PC-3 (cell line): ENCODE results near the gene IL6ST. TPM values are rescaled to one million over a fixed set of nuclear protein-coding genes. Genes with fewer than 3 reads are reported as not detected.

Source experiments
- ATAC-seq: fragments of 200-7000 bp; cut with Tn5 transposase; 2 replicates; pipeline ENCODE4 v1.9.1; 2020; ENCODE audit warnings: mild to moderate bottlenecking, moderate library complexity
- BruUV-seq: library from RNA; stranded (reverse); fragments of 400-500 nt; replicated peaks from 2 replicates; lab custom pipeline; 2021; lab: Mats Ljungman, UMichigan
- CTCF ChIA-PET: fragments of 300-600 bp; sonication (Branson Sonifier 250); formaldehyde crosslinking; loops from one replicate; lab custom pipeline; 2022; ENCODE audit warnings: antibody characterized with exemption; lab: Charles Lee
- POLR2A ChIA-PET: fragments of 300-600 bp; sonication (Branson Sonifier 250); formaldehyde crosslinking; loops from one replicate; lab custom pipeline; 2022; ENCODE audit warnings: antibody characterized with exemption; ENCODE audit not compliant: unreplicated experiment; lab: Charles Lee
- DNase-seq: peaks from one replicate; pipeline ENCODE4 v3.0.0-alpha.2; 2015
- H2AFZ ChIP-seq: fragments of 300-600 bp; sonication (generic); 2 replicates; pipeline ENCODE4 v1.6.0; 2016; ENCODE audit warnings: antibody characterized with exemption, low read length
- H3F3A ChIP-seq: fragments of 300-600 bp; sonication (generic); one replicate; pipeline ENCODE4 v1.6.0; 2017; ENCODE audit warnings: antibody characterized with exemption, low read length, control low read depth, mild to moderate bottlenecking; ENCODE audit not compliant: unreplicated experiment
- H3K27ac ChIP-seq: fragments of 300-600 bp; sonication (generic); 2 replicates; pipeline ENCODE4 v1.5.1; 2016; ENCODE audit warnings: mild to moderate bottlenecking, low read length
- H3K27me3 ChIP-seq: fragments of 300-600 bp; sonication (generic); 2 replicates; pipeline ENCODE4 v1.6.1; 2016; ENCODE audit warnings: low read length, mixed read lengths
- H3K36me3 ChIP-seq: fragments of 300-600 bp; sonication (generic); 2 replicates; pipeline ENCODE4 v1.6.1; 2016; ENCODE audit warnings: low read depth, mixed run types, low read length, mixed read lengths
- H3K4me1 ChIP-seq: fragments of 300-600 bp; sonication (generic); 2 replicates; pipeline ENCODE4 v1.5.1; 2016; ENCODE audit warnings: low read length; ENCODE audit not compliant: insufficient read depth
- H3K4me2 ChIP-seq: fragments of 300-600 bp; sonication (generic); 2 replicates; pipeline ENCODE4 v1.6.0; 2016; ENCODE audit warnings: low read length
- H3K4me3 ChIP-seq: fragments of 300-600 bp; sonication (generic); 2 replicates; pipeline ENCODE4 v1.5.1; 2016; ENCODE audit warnings: mild to moderate bottlenecking, low read length, mixed read lengths
- H3K79me2 ChIP-seq: fragments of 300-600 bp; sonication (generic); 2 replicates; pipeline ENCODE4 v1.6.1; 2017; ENCODE audit warnings: low read length, mixed read lengths
- H3K9ac ChIP-seq: fragments of 300-600 bp; sonication (generic); 2 replicates; pipeline ENCODE4 v1.6.0; 2016; ENCODE audit warnings: mild to moderate bottlenecking, low read length
- H3K9me2 ChIP-seq: fragments of 300-600 bp; sonication (generic); replicated peaks from 2 replicates; pipeline ENCODE4 v1.6.1; 2016; ENCODE audit warnings: mixed run types, low read length, mixed read lengths
- H3K9me3 ChIP-seq: fragments of 300-600 bp; sonication (generic); 2 replicates; pipeline ENCODE4 v1.6.1; 2016; ENCODE audit warnings: low read length, mixed read lengths
- H4K20me1 ChIP-seq: fragments of 300-600 bp; sonication (generic); 2 replicates; pipeline ENCODE4 v1.6.1; 2016; ENCODE audit warnings: low read length, mixed read lengths
- EZH2 ChIP-seq: fragments of 300-600 bp; sonication (generic); IDR thresholded peaks from one replicate; pipeline ENCODE4 v1.6.1; 2017; ENCODE audit warnings: antibody characterized with exemption, mild to moderate bottlenecking, low read length; ENCODE audit not compliant: unreplicated experiment
- EZH2phosphoT487 ChIP-seq: fragments of 300-600 bp; sonication (generic); IDR thresholded peaks from 2 replicates; pipeline ENCODE4 v1.6.1; 2018; ENCODE audit warnings: mild to moderate bottlenecking, antibody characterized with exemption, low read length, borderline replicate concordance
- intact Hi-C: fragments of 100-400 bp; cut with micrococcal nuclease; formaldehyde crosslinking; loops from 2 replicates; pipeline ENCODE4 v1.9.0; 2023
- total RNA-seq: library from RNA; depleted of rRNA; stranded (reverse); fragments of >200 nt; gene quantifications from 2 replicates; pipeline ENCODE4 v1.2.3, GENCODE V29; 2014
- TF ChIP-seq, protein P1 (sequence below): fragments of 300-600 bp; sonication (generic); conservative IDR thresholded peaks from 2 replicates; pipeline ENCODE4 v1.5.1; 2017; ENCODE audit warnings: antibody characterized with exemption, low read depth, mild to moderate bottlenecking, low read length

The IL6ST gene
- total RNA-seq, 1 experiment from 2014 or later = 28.0 TPM

DNA sequence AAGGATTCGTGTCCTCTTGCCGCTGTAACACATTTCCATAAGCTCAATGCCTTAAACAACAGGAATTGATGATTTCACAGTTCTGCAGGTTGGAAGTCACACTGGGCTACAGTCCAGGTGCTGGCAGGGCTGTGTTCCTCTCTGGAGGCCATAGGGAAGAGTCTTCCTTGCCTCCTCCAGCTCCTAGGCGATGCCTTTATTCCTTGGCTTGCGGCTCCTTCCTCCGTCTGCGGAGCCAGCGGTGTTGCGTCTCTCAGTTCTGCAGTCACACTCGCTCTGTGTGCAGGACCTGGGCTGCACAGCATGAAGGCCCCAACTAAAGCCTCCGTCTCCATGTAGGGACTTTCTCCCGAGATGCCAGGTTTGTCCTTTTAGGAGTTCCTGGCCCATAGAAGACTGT is 70.0 kb downstream of the IL6ST start:
- Histone ChIP-seq H3K27ac (no peak overlapping the region), H3K27me3 (no peaks in the 10 kb centered on the region), H2AFZ (no peak overlapping the region), H3K9ac (no peak overlapping the region), H3F3A (no peaks in the 10 kb centered on the region), H3K4me1 (peaks cover 10% of the 10 kb centered on the region; the same call in 1 of the 2 replicates), H3K9me3 (no peaks in the 10 kb centered on the region), H3K9me2 (no peaks in the 10 kb centered on the region), H3K4me3 (no peak overlapping the region), H3K79me2 (no peaks in the 10 kb centered on the region), H3K36me3 (no peaks in the 10 kb centered on the region), H3K4me2 (no peak overlapping the region), H4K20me1 (no peaks in the 10 kb centered on the region)
- BruUV-seq = no TSS peak
- TF ChIP-seq, protein P1, sequence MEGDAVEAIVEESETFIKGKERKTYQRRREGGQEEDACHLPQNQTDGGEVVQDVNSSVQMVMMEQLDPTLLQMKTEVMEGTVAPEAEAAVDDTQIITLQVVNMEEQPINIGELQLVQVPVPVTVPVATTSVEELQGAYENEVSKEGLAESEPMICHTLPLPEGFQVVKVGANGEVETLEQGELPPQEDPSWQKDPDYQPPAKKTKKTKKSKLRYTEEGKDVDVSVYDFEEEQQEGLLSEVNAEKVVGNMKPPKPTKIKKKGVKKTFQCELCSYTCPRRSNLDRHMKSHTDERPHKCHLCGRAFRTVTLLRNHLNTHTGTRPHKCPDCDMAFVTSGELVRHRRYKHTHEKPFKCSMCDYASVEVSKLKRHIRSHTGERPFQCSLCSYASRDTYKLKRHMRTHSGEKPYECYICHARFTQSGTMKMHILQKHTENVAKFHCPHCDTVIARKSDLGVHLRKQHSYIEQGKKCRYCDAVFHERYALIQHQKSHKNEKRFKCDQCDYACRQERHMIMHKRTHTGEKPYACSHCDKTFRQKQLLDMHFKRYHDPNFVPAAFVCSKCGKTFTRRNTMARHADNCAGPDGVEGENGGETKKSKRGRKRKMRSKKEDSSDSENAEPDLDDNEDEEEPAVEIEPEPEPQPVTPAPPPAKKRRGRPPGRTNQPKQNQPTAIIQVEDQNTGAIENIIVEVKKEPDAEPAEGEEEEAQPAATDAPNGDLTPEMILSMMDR = no peak
- TF ChIP-seq EZH2phosphoT487 (no peak), EZH2 (no peak)
- no peak for ATAC-seq
- POLR2A ChIA-PET = no interaction called here
- intact Hi-C loops = loop anchor here (5.0 to 10.0 kb wide), 3 partner anchors 167 to 520 kb away; partner anchors contain the start of gene SLC38A9
- CTCF ChIA-PET = no interaction called here
- DNase-seq = no peak

DNA sequence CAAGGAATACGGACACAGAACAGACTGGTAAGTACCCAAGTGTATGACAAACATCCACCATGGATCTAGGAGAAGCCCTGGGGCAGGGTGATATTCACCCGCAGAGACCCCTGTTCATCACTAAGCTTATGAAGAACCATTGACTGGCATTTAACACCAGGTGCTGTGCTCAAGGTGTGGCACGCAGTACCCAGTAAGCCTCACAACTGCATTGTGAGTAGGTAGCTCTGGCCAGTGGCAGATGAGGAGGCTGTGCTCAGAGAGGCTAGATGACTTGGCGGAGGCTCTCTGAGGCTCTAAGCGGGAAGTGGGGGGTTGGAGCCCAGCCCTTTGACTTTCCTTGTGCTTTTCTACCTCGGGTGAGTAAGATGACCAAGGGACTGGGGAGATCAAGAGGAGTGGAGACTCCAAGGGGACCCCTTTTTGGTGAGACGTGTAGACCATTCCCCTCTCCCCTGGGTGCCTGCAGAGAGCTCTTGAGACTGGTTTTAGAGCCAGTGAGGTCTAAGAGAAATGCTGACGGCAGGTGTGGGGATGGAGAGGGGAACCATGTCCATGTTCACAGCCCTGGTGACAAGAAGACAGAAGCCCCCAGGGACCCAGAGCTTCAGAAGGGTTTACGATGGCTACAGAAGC is 70.8 kb downstream of the IL6ST start:
- Histone ChIP-seq H3K9me3 (no peaks in the 10 kb centered on the region), H3K36me3 (no peaks in the 10 kb centered on the region), H3K4me1 (peaks cover 14% of the 10 kb centered on the region; the same call in 1 of the 2 replicates), H3K9ac (no peak overlapping the region), H3F3A (no peaks in the 10 kb centered on the region), H3K79me2 (no peaks in the 10 kb centered on the region), H3K9me2 (no peaks in the 10 kb centered on the region), H3K4me3 (peak overlapping the region; percentile 62; the same call in 1 of the 2 replicates), H2AFZ (peak overlapping the region; percentile 94), H3K27me3 (no peaks in the 10 kb centered on the region), H3K27ac (no peak overlapping the region), H4K20me1 (no peaks in the 10 kb centered on the region), H3K4me2 (peak overlapping the region; percentile 76)
- intact Hi-C loops = loop anchor here (5.0 to 10.0 kb wide), 3 partner anchors 167 to 519 kb away; partner anchors contain the start of gene SLC38A9
- ChIA-PET POLR2A (no interaction called here), CTCF (no interaction called here)
- no TSS peak for BruUV-seq
- no peak for ATAC-seq
- TF ChIP-seq EZH2phosphoT487 = no peak
- TF ChIP-seq, protein P1 = no peak
- TF ChIP-seq EZH2 = no peak
- DNase-seq = no peak
